GM18517 (cell line): Measurements from ENCODE around the gene POLR1D.

Experiments used
- ATAC-seq: cut with Tn5 transposase; IDR thresholded peaks from one replicate; pipeline ENCODE4 v1.9.1; 2021; ENCODE audit warnings: mild to moderate bottlenecking, moderate library complexity; ENCODE audit not compliant: unreplicated experiment

POLR1D gene

DNA sequence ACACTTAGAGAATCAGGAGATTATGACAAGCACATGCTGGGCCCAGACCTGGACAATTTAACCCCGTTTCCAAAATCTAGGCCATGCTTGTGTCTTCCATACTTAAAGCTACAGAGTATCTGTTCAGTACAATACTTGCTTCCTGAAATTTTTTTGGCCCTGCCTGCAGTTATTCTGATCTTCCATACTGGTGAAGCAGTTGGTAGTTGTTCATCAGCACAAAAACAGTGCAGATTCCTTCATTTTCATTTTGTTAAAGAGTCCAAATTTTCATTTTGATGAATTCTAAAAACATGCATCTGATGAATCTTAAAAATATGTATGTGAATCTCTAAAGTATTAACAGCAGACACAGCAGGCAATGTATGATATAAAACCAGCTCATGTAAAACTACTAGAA, 49.2 kb downstream of the POLR1D start:
- ATAC-seq: no peak

DNA sequence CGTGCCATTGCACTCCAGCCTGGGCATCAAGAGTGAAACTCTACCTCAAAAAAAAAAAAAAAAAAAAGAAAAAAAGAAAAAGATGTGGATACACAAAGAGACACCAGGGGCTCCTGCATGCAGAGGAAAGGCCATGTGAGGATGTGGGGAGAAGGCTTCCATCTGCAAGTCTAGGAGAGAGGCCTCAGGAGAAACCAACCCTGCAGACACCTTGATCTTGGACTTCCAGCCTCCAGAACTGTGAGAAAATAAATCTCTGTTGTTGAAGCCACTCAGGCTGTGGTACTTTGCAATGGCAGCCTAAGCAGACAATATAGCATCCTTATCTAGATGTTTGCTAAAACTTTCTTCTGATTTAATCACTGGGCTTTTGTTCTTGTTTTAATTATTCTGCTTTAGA, 50.3 kb downstream of the POLR1D start:
- ATAC-seq: no peak
